Glutamatergic neuron (in vitro differentiated cells): Measurements from ENCODE around the gene MARCO. TPM values are rescaled to one million over a fixed set of nuclear protein-coding genes. Genes with fewer than 3 reads are reported as not detected.

Experiments
- DNase-seq: peaks from one replicate; pipeline ENCODE4 v3.0.0; 2022
- H3K27ac Mint-ChIP-seq: one replicate; pipeline ENCODE4 v1.8.0; 2020; ENCODE audit warnings: mild to moderate bottlenecking, mixed read lengths, inconsistent platforms; ENCODE audit not compliant: unreplicated experiment
- H3K27me3 Mint-ChIP-seq: one replicate; pipeline ENCODE4 v1.8.0; 2020; ENCODE audit warnings: mild to moderate bottlenecking, moderate library complexity, mixed read lengths, inconsistent platforms; ENCODE audit not compliant: unreplicated experiment
- H3K36me3 Mint-ChIP-seq: one replicate; pipeline ENCODE4 v1.8.0; 2020; ENCODE audit warnings: mild to moderate bottlenecking, mixed read lengths, inconsistent platforms; ENCODE audit not compliant: unreplicated experiment
- H3K4me1 Mint-ChIP-seq: one replicate; pipeline ENCODE4 v1.8.0; 2020; ENCODE audit warnings: mild to moderate bottlenecking, low read depth, mixed read lengths, inconsistent platforms; ENCODE audit not compliant: unreplicated experiment
- H3K4me3 Mint-ChIP-seq: one replicate; pipeline ENCODE4 v1.8.0; 2020; ENCODE audit warnings: mild to moderate bottlenecking, mixed read lengths, inconsistent platforms; ENCODE audit not compliant: unreplicated experiment
- H3K9me3 Mint-ChIP-seq: one replicate; pipeline ENCODE4 v1.8.0; 2020; ENCODE audit warnings: mild to moderate bottlenecking, moderate library complexity, mixed read lengths, inconsistent platforms; ENCODE audit not compliant: unreplicated experiment
- long read RNA-seq: library from polyadenylated mRNA; unstranded; transcript quantifications from one replicate; pipeline ENCODE4 v2.0.0, GENCODE V29; 2020; ENCODE audit not compliant: unreplicated experiment
- total RNA-seq: library from RNA; stranded (reverse); fragmentation: NEBNext Ultra II Directional; extraction: Animal tissue kit (Norgen Biotek cat#: 25700); gene quantifications from one replicate; pipeline ENCODE4 v1.2.1, GENCODE V29; 2021; ENCODE audit not compliant: unreplicated experiment
- TF ChIP-seq, protein P1 (sequence below): fragments of 200-600 bp; sonication (generic); IDR thresholded peaks from one replicate; pipeline ENCODE4 v1.5.0; 2021; ENCODE audit not compliant: partially characterized antibody, unreplicated experiment

The MARCO gene, protein sequence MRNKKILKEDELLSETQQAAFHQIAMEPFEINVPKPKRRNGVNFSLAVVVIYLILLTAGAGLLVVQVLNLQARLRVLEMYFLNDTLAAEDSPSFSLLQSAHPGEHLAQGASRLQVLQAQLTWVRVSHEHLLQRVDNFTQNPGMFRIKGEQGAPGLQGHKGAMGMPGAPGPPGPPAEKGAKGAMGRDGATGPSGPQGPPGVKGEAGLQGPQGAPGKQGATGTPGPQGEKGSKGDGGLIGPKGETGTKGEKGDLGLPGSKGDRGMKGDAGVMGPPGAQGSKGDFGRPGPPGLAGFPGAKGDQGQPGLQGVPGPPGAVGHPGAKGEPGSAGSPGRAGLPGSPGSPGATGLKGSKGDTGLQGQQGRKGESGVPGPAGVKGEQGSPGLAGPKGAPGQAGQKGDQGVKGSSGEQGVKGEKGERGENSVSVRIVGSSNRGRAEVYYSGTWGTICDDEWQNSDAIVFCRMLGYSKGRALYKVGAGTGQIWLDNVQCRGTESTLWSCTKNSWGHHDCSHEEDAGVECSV
- total RNA-seq = not detected
- long read RNA-seq = 0 reads

DNA sequence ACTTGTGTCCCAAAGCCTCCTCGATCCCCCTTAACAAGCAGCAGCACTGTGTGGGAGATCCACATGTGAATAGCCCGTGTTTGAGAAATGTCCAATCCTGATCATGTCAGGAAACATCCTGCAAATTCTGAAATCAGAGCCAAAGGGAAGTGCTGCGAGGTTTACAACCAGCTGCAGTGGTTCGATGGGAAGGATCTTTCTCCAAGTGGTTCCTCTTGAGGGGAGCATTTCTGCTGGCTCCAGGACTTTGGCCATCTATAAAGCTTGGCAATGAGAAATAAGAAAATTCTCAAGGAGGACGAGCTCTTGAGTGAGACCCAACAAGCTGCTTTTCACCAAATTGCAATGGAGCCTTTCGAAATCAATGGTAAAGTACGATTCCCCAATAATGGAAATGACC lies at the start of gene MARCO:
MARCO (plus strand) TSS at position 164 of the 400 bp plus-strand sequence; CDS start at position 271, 107 bp downstream.
- DNase-seq = no peak
- Mint-ChIP-seq H3K4me1 (no peaks in the 10 kb centered on the region), H3K27me3 (no peaks in the 10 kb centered on the region), H3K4me3 (no peak within 1 kb of the TSS), H3K9me3 (no peaks in the 10 kb centered on the region), H3K36me3 (no peaks in the 10 kb centered on the region), H3K27ac (no peak within 1 kb of the TSS)
- TF ChIP-seq, protein P1, sequence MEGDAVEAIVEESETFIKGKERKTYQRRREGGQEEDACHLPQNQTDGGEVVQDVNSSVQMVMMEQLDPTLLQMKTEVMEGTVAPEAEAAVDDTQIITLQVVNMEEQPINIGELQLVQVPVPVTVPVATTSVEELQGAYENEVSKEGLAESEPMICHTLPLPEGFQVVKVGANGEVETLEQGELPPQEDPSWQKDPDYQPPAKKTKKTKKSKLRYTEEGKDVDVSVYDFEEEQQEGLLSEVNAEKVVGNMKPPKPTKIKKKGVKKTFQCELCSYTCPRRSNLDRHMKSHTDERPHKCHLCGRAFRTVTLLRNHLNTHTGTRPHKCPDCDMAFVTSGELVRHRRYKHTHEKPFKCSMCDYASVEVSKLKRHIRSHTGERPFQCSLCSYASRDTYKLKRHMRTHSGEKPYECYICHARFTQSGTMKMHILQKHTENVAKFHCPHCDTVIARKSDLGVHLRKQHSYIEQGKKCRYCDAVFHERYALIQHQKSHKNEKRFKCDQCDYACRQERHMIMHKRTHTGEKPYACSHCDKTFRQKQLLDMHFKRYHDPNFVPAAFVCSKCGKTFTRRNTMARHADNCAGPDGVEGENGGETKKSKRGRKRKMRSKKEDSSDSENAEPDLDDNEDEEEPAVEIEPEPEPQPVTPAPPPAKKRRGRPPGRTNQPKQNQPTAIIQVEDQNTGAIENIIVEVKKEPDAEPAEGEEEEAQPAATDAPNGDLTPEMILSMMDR = no peak

DNA sequence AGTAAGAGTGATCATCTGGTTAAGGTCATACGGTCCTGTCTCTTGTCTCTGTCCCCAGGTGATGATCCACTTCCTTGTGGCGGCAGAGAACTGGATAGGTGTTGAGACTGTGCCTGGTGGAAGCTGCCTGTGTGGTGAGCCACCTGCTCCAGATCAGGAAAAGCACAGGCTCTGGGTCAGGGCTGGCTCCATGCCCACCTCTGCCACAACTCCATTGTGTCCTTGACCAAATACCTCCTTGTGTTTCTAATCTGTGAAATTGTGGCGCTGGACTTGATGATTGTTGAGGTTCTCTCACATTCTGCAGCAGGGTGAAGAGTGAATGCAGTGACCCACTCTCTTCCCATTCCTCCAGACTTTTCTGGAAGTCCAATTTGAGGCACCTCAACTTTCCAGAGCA lies 48.9 kb upstream of the MARCO start:
- Mint-ChIP-seq H3K36me3 (peaks cover 12% of the 10 kb centered on the region), H3K27me3 (no peaks in the 10 kb centered on the region), H3K4me3 (no peak overlapping the region), H3K4me1 (no peaks in the 10 kb centered on the region), H3K27ac (no peak overlapping the region), H3K9me3 (peaks cover 6% of the 10 kb centered on the region)
- no peak for DNase-seq
- TF ChIP-seq, protein P1 = no peak

DNA sequence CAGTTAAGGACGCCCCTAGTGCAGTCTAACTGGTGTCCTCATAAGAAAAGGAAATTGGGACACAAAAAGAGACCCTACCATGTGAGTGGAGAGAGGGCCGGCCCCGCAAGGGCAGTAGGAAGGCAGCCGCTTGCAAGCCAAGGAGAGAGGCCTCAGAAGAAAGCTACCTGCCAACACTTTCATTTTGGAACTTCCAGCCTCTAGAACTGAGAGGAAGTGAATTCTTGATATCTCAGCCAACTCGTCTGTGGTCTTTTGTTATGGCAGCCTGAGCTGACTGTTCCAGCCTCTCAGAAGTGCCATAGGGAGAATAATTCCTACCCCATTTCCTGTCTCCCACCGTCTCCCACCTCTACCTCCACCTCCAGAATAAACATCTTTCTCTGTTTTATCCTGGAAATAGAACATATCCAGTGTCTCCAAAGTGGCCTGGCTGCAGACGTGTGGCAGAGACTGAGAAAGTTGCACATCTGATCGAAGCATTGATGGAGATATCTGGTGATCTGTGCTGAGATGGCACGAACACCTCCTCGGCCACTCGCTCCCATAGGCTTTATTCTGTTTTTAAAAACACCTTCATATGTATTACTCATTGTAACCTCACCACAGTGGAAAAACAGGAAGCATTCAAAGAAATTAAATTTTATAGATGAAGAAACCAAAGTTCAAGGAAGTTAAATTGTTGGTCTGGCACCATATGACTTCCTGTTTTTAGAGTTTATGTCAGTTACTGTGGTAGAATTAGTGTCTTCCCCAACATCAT lies 39.5 kb upstream of the MARCO start:
- H3K4me3 Mint-ChIP-seq = no peak overlapping the region
- H3K36me3 Mint-ChIP-seq = no peaks in the 10 kb centered on the region

DNA sequence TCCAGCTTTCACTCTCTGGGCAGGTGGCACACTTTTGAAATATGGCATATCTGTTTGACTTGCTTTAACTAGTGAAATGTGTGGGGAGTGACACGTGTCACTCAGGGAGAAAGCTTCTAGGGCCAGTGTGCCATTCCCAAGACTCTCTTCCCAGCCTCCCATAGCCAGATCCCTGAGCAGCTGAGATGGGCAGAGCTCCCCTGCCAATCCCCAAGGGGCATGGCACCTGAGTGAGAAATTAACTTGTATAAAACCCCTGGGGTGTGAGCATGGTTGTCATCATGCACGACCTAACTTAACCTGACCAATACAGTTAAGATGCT lies 39.0 kb upstream of the MARCO start:
- TF ChIP-seq, protein P1 = no peak
- Mint-ChIP-seq H3K4me1 (no peaks in the 10 kb centered on the region), H3K27me3 (peaks cover 2% of the 10 kb centered on the region), H3K36me3 (no peaks in the 10 kb centered on the region), H3K27ac (no peak overlapping the region), H3K9me3 (no peaks in the 10 kb centered on the region), H3K4me3 (no peak overlapping the region)
- DNase-seq = no peak

More for the DNA sequence above, 39.5 kb upstream of the MARCO start:
- Mint-ChIP-seq H3K27ac (no peak overlapping the region), H3K9me3 (no peaks in the 10 kb centered on the region), H3K4me1 (no peaks in the 10 kb centered on the region), H3K27me3 (peaks cover 2% of the 10 kb centered on the region)
- DNase-seq = no peak
- TF ChIP-seq, protein P1 = no peak
